Cerebellar cortex (tissue), 1 donor: ENCODE data around the gene KNDC1.

Experiments used
- DNase-seq: peaks from one replicate; pipeline ENCODE4 v3.0.0-alpha.2; 2015; ENCODE audit warnings: low spot score

Gene KNDC1

GRCh38 chr10:133178357-133179127, 18.5 kb downstream of the KNDC1 start:
- no peak for DNase-seq

GRCh38 chr10:133179128-133179520, 19.1 kb downstream of the KNDC1 start:
- no peak for DNase-seq

- DNase-seq = no peak
These were observed 19.6 kb downstream of the KNDC1 start for GRCh38 chr10:133179651-133180050.

- DNase-seq = no peak
These were observed 20.4 kb downstream of the KNDC1 start for GRCh38 chr10:133180192-133180964.

GRCh38 chr10:133180965-133181639, 21.1 kb downstream of the KNDC1 start:
- no peak for DNase-seq

GRCh38 chr10:133182190-133182589, 22.2 kb downstream of the KNDC1 start:
- DNase-seq = no peak

GRCh38 chr10:133182791-133183645, 23.0 kb downstream of the KNDC1 start:
- DNase-seq = no peak

GRCh38 chr10:133183646-133184378, 23.8 kb downstream of the KNDC1 start:
- DNase-seq = no peak

GRCh38 chr10:133184591-133185244, 24.7 kb downstream of the KNDC1 start:
- no peak for DNase-seq

GRCh38 chr10:133185421-133185820, 25.4 kb downstream of the KNDC1 start:
- DNase-seq = no peak

GRCh38 chr10:133185916-133186315, 25.9 kb downstream of the KNDC1 start:
- DNase-seq = no peak

- DNase-seq = no peak
These were observed 26.5 kb downstream of the KNDC1 start for GRCh38 chr10:133186416-133187090.

GRCh38 chr10:133187091-133187905, 27.3 kb downstream of the KNDC1 start:
- DNase-seq = no peak

GRCh38 chr10:133187906-133188681, 28.1 kb downstream of the KNDC1 start:
- no peak for DNase-seq

GRCh38 chr10:133189256-133189655, 29.2 kb downstream of the KNDC1 start:
- no peak for DNase-seq

GRCh38 chr10:133189726-133190125, 29.7 kb downstream of the KNDC1 start:
- DNase-seq = no peak

GRCh38 chr10:133190225-133190624, 30.2 kb downstream of the KNDC1 start:
- no peak for DNase-seq

GRCh38 chr10:133191651-133192050, 31.6 kb downstream of the KNDC1 start:
- DNase-seq = no peak
